OCI-LY3 (cell line): ENCODE data around the gene ATP6V1G2.
"Not testable (repeated sequence)": the region's sequence is repeated elsewhere in the genome, so short reads cannot be mapped to it uniquely, and the experiment has no call there.

ENCODE experiments used
- H2AFZ ChIP-seq: fragments of 200-600, 300-600 bp; shearing (Covaris generic); 2 replicates; pipeline ENCODE4 v1.6.0; 2014; ENCODE audit warnings: antibody characterized with exemption, low read depth, low read length
- H3K27ac ChIP-seq: fragments of 200-600, 300-600 bp; sonication (generic); 2 replicates; pipeline ENCODE4 v1.5.1; 2014; ENCODE audit warnings: mild to moderate bottlenecking, low read length, moderate library complexity, mixed read lengths
- H3K27me3 ChIP-seq: fragments of 200-600, 300-600 bp; sonication (generic); 2 replicates; pipeline ENCODE4 v1.6.1; 2014; ENCODE audit warnings: low read depth, low read length, mixed read lengths
- H3K36me3 ChIP-seq: fragments of 200-600, 300-600 bp; sonication (generic); replicated peaks from 2 replicates; pipeline ENCODE3; 2014; ENCODE audit warnings: low read depth, low read length, mixed read lengths
- H3K4me1 ChIP-seq: fragments of 300-600, 200-600 bp; sonication (generic); 2 replicates; pipeline ENCODE4 v1.6.1; 2014; ENCODE audit warnings: low read length, mixed read lengths
- H3K4me2 ChIP-seq: fragments of 200-600, 300-600 bp; sonication (generic); 2 replicates; pipeline ENCODE4 v1.6.1; 2014; ENCODE audit warnings: low read length, mixed read lengths
- H3K4me3 ChIP-seq: fragments of 300-600, 200-600 bp; sonication (generic); 2 replicates; pipeline ENCODE4 v1.5.1; 2014; ENCODE audit warnings: antibody characterized with exemption, mild to moderate bottlenecking, low read length, moderate library complexity
- H3K79me2 ChIP-seq: fragments of 300-600, 200-600 bp; shearing (Covaris generic); 2 replicates; pipeline ENCODE4 v1.6.1; 2014; ENCODE audit warnings: mild to moderate bottlenecking, low read length, mixed read lengths
- H3K9ac ChIP-seq: fragments of 300-600, 200-600 bp; shearing (Covaris generic); 2 replicates; pipeline ENCODE4 v1.6.0; 2014; ENCODE audit warnings: mild to moderate bottlenecking, low read length, moderate library complexity
- H3K9me3 ChIP-seq: fragments of 200-600, 300-600 bp; shearing (Covaris generic); 2 replicates; pipeline ENCODE4 v1.6.1; 2014; ENCODE audit warnings: low read length, mixed read lengths; ENCODE audit not compliant: insufficient read depth
- H4K20me1 ChIP-seq: fragments of 200-600, 300-600 bp; sonication (generic); 2 replicates; pipeline ENCODE4 v1.6.1; 2016; ENCODE audit warnings: low read length, mixed read lengths; ENCODE audit not compliant: insufficient read depth
- CTCF ChIP-seq: fragments of 200-600, 300-600 bp; sonication (generic); IDR thresholded peaks from 2 replicates; pipeline ENCODE4 v1.5.1; 2014; ENCODE audit warnings: antibody characterized with exemption, low read length, low read depth
- EZH2phosphoT487 ChIP-seq: fragments of 200-600 bp; shearing (Covaris generic); IDR thresholded peaks from 2 replicates; pipeline ENCODE4 v1.6.1; 2018; ENCODE audit warnings: antibody characterized with exemption, mixed run types, low read depth

The ATP6V1G2 gene

GRCh38 chr6:31546339-31546957 is at the start of gene ATP6V1G2:
ATP6V1G2 (minus strand) TSS chr6:31546608; CDS start chr6:31546559, 49 bp downstream.
- H4K20me1 ChIP-seq = no peaks in the 10 kb centered on the region
- H3K4me3 ChIP-seq = peak within 1 kb of the TSS; percentile 81
- peaks cover 27% of the 10 kb centered on the region for H3K79me2 ChIP-seq
- peak within 1 kb of the TSS; percentile 84 for H3K4me2 ChIP-seq
- peaks cover 23% of the 10 kb centered on the region for H3K4me1 ChIP-seq
- peak within 1 kb of the TSS; percentile 74 for H3K9ac ChIP-seq
- H3K27me3 ChIP-seq = no peaks in the 10 kb centered on the region
- H3K27ac ChIP-seq = peak within 1 kb of the TSS; percentile 48
- H3K9me3 ChIP-seq = no peaks in the 10 kb centered on the region
- H3K36me3 ChIP-seq = peaks cover 4% of the 10 kb centered on the region
- TF ChIP-seq EZH2phosphoT487 (no peak), CTCF (peak; percentile 93)
- peak within 1 kb of the TSS; percentile 76 for H2AFZ ChIP-seq

DNA sequence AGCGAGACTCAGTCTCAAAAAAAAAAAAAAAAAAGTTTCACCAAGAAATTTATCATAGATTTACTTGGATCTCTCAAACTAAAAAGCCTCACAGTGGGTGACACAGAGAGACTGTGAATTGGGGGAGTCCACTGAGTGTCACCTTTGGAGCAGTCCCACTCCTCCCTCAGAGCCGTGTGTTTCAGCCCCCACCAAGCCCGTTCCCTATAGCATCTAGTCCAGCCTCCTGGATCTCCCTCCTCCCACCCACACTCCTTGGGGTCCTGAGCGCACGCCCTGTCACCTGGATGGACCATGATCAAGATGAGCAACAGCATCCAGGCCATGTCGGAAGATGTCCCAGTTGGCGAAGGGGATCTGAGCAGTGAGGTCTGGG is 46.0 kb upstream of the ATP6V1G2 start:
- no peaks in the 10 kb centered on the region for H3K27me3 ChIP-seq
- H2AFZ ChIP-seq = no peak overlapping the region
- H3K36me3 ChIP-seq = no peaks in the 10 kb centered on the region
- H3K9ac ChIP-seq = no peak overlapping the region
- H3K4me3 ChIP-seq = no peak overlapping the region
- H3K27ac ChIP-seq = no peak overlapping the region
- H3K79me2 ChIP-seq = no peaks in the 10 kb centered on the region
- no peaks in the 10 kb centered on the region for H3K9me3 ChIP-seq
- peaks cover 6% of the 10 kb centered on the region; the same call in 1 of the 2 replicates for H3K4me1 ChIP-seq
- H4K20me1 ChIP-seq = no peaks in the 10 kb centered on the region
- H3K4me2 ChIP-seq = no peak overlapping the region
- TF ChIP-seq EZH2phosphoT487 = no peak
- no peak for TF ChIP-seq CTCF

DNA sequence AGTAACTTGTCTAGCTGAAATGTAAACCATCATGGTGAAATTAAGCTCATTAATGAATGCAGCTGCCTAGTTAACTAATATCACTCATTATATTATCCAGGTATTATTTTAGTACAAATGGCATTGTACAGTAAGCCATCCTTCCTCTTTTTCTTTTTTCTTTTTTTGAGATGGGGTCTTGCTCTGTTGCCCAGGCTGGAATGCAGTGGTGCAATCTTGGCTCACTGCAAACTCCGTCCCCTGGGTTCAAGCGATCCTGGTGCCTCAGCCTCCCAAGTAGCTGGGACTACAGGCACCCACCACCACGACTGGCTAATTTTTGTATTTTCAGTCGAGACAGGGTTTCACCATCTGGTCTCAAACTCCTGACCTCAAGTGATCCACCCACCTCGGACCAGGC is 44.3 kb upstream of the ATP6V1G2 start:
- not testable (repeated sequence) for H4K20me1 ChIP-seq, H3K27me3 ChIP-seq, H3K9me3 ChIP-seq, H3K79me2 ChIP-seq, H2AFZ ChIP-seq, H3K36me3 ChIP-seq, H3K9ac ChIP-seq, H3K4me2 ChIP-seq, H3K4me3 ChIP-seq, H3K27ac ChIP-seq
- H3K4me1 ChIP-seq = peaks cover 23% of the 10 kb centered on the region

- no peak overlapping the region for H2AFZ ChIP-seq
- peaks cover 37% of the 10 kb centered on the region for H3K4me1 ChIP-seq
- H3K9ac ChIP-seq = no peak overlapping the region
- no peaks in the 10 kb centered on the region for H4K20me1 ChIP-seq
- no peak overlapping the region for H3K4me3 ChIP-seq
- TF ChIP-seq EZH2phosphoT487 (no peak), CTCF (no peak)
- peaks cover under 1% of the 10 kb centered on the region; the same call in 1 of the 2 replicates for H3K79me2 ChIP-seq
- no peak overlapping the region for H3K27ac ChIP-seq
- H3K9me3 ChIP-seq = no peaks in the 10 kb centered on the region
- H3K27me3 ChIP-seq = no peaks in the 10 kb centered on the region
- no peak overlapping the region for H3K4me2 ChIP-seq
- H3K36me3 ChIP-seq = no peaks in the 10 kb centered on the region
These were observed 42.7 kb upstream of the ATP6V1G2 start for GRCh38 chr6:31588871-31589650.
